Osteocyte (in vitro differentiated cells): ENCODE results near the gene EXOC8. TPM values are rescaled to one million over a fixed set of nuclear protein-coding genes. Genes with fewer than 3 reads are reported as not detected.
"Not testable (repeated sequence)": the region's sequence is repeated elsewhere in the genome, so short reads cannot be mapped to it uniquely, and the experiment has no call there.

ENCODE experiments used
- DNase-seq: peaks from one replicate; pipeline ENCODE4 v3.0.0; 2021; ENCODE audit warnings: mixed read lengths; ENCODE audit not compliant: unreplicated experiment; ENCODE audit errors: extremely low spot score
- H3K27ac Mint-ChIP-seq: one replicate; pipeline ENCODE4 v1.8.0; 2021; ENCODE audit warnings: mild to moderate bottlenecking, mixed read lengths; ENCODE audit not compliant: unreplicated experiment
- H3K27me3 Mint-ChIP-seq: one replicate; pipeline ENCODE4 v1.8.0; 2021; ENCODE audit warnings: mixed read lengths; ENCODE audit not compliant: unreplicated experiment
- H3K36me3 Mint-ChIP-seq: one replicate; pipeline ENCODE4 v1.8.0; 2021; ENCODE audit warnings: mixed read lengths; ENCODE audit not compliant: unreplicated experiment
- H3K4me1 Mint-ChIP-seq: one replicate; pipeline ENCODE4 v1.8.0; 2021; ENCODE audit warnings: mixed read lengths; ENCODE audit not compliant: unreplicated experiment
- H3K4me3 Mint-ChIP-seq: one replicate; pipeline ENCODE4 v1.8.0; 2021; ENCODE audit warnings: mild to moderate bottlenecking, moderate library complexity, mixed read lengths; ENCODE audit not compliant: unreplicated experiment
- H3K9me3 Mint-ChIP-seq: one replicate; pipeline ENCODE4 v1.8.0; 2021; ENCODE audit warnings: mixed read lengths; ENCODE audit not compliant: unreplicated experiment
- total RNA-seq: library from RNA; stranded (reverse); gene quantifications from 2 replicates; pipeline ENCODE4 v1.2.1, GENCODE V29; 2021
- TF ChIP-seq, protein P1 (sequence below): fragments of 200-600 bp; sonication (generic); IDR thresholded peaks from 2 replicates; pipeline ENCODE4 v1.5.0; 2021; ENCODE audit warnings: antibody characterized with exemption, mild to moderate bottlenecking, moderate library complexity

The EXOC8 gene
- total RNA-seq, 1 donor from 2014 or later: 13.4 TPM

DNA sequence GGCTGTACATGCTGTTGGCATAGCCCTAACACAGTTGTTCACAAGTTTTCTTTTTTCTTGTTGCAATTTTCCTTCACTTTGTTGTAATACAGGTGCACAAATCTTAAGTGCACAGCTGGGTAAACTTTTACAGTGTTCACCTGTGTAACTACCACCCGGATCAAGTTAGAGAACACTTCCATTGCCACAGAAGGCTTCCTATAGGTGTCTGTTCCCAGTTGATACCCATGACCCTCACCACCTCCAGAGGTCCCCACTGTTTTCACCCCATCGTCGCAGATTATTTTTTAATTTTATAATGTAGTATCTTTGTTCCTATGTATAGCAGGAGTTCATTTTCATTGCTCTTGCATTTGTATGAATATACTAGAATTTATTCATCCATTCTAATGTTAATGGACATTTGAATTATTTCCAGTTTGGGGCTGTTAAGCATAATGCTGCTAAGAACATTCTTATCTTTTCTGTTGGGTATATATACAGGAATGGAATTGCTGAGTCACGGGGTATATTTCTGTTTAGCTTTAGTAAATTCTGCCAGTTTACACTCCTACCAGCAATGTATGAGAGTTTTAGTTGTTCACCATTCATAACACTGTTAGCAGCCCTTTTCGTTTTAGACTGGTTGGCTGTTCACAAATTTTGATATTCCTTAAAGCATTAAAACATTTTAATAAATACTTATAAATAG is 16.8 kb upstream of the EXOC8 start:
- Mint-ChIP-seq H3K27ac (no peak overlapping the region), H3K27me3 (no peaks in the 10 kb centered on the region), H3K9me3 (no peaks in the 10 kb centered on the region), H3K36me3 (peaks cover 20% of the 10 kb centered on the region), H3K4me3 (no peak overlapping the region), H3K4me1 (peaks cover 10% of the 10 kb centered on the region)
- no peak for DNase-seq
- TF ChIP-seq, protein P1, sequence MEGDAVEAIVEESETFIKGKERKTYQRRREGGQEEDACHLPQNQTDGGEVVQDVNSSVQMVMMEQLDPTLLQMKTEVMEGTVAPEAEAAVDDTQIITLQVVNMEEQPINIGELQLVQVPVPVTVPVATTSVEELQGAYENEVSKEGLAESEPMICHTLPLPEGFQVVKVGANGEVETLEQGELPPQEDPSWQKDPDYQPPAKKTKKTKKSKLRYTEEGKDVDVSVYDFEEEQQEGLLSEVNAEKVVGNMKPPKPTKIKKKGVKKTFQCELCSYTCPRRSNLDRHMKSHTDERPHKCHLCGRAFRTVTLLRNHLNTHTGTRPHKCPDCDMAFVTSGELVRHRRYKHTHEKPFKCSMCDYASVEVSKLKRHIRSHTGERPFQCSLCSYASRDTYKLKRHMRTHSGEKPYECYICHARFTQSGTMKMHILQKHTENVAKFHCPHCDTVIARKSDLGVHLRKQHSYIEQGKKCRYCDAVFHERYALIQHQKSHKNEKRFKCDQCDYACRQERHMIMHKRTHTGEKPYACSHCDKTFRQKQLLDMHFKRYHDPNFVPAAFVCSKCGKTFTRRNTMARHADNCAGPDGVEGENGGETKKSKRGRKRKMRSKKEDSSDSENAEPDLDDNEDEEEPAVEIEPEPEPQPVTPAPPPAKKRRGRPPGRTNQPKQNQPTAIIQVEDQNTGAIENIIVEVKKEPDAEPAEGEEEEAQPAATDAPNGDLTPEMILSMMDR: no peak

DNA sequence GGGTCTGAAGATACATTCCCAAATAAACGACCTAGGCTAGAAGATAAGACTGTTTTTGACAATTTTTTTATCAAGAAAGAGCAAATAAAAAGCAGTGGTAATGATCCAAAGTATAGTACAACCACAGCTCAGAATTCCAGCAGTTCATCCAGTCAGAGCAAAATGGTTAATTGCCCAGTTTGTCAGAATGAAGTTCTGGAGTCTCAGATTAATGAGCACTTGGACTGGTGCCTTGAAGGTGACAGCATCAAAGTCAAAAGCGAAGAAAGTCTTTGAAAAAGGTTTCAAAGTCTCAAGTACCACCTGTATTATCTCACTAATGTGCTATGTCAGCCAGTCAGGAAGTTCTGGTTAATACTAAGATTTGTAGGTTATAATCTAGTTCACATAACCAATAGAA is 15.4 kb upstream of the EXOC8 start:
- peaks cover 10% of the 10 kb centered on the region for H3K4me1 Mint-ChIP-seq
- TF ChIP-seq, protein P1: no peak
- no peak overlapping the region for H3K4me3 Mint-ChIP-seq
- no peaks in the 10 kb centered on the region for H3K27me3 Mint-ChIP-seq
- DNase-seq: no peak
- H3K9me3 Mint-ChIP-seq: no peaks in the 10 kb centered on the region
- H3K27ac Mint-ChIP-seq: no peak overlapping the region
- H3K36me3 Mint-ChIP-seq: peaks cover 23% of the 10 kb centered on the region

DNA sequence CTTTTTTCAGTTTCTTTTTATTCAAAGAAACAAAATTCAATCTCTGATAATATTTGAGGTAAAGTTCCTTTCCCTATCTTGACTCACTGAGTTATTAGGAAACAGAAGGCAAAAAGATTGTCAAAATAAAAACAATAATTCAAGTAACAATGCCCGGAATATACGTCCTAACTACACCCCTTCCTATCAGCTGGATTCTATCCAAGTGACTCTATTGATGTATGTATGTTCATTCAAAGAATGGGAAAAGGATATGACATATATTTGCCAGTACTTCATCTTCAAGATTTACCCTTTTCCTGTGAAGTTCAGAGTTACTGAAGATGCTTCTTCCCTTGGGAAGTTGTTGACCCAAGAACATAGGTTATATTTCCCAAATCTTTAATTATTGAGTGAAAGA is 14.2 kb upstream of the EXOC8 start:
- Mint-ChIP-seq H3K9me3 (no peaks in the 10 kb centered on the region), H3K4me1 (peaks cover 4% of the 10 kb centered on the region), H3K36me3 (peaks cover 24% of the 10 kb centered on the region), H3K4me3 (no peak overlapping the region), H3K27me3 (no peaks in the 10 kb centered on the region), H3K27ac (no peak overlapping the region)
- TF ChIP-seq, protein P1: no peak
- no peak for DNase-seq

DNA sequence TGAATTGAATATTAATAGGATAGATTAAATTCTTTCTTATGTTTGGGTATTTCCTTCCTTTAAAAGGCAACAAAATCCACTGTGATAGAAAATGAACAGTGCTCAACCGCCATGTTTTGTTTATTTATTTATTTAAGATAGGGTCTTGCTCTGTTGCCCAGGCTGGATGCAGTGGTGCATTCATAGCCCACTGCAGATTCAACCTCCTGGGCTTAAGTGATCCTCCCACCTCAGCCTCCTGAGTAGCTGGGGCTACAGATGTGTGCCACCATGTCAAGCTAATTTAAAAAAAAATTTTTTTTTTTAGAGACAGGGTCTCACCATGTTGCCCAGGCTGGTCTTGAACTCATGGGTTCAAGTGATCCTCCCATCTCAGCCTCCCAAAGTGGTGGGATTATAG is 11.2 kb upstream of the EXOC8 start:
- not testable (repeated sequence) for H3K4me1 Mint-ChIP-seq, H3K9me3 Mint-ChIP-seq, H3K4me3 Mint-ChIP-seq, H3K27ac Mint-ChIP-seq, DNase-seq, H3K27me3 Mint-ChIP-seq
- H3K36me3 Mint-ChIP-seq: peaks cover 27% of the 10 kb centered on the region

DNA sequence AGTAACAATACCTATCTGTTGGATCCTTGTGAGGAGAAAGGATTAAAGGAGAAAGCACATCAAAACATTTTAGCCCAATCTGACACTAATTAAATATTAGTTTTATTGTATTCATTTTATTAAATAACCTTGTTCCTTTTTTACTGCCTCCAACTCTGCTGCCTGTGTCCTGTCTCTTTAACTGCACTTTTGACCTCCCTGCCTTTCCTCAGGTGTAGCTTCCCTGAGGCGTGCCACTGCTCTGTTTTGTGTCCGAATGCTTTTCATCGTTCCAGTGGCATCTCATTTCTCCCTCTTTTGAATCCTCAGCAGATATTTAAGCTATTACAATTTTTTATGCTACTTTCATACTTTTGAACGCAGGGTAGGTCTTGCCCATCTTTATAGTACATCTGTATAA is 10.8 kb upstream of the EXOC8 start:
- TF ChIP-seq, protein P1: no peak
- H3K9me3 Mint-ChIP-seq: no peaks in the 10 kb centered on the region
- H3K4me1 Mint-ChIP-seq: no peaks in the 10 kb centered on the region

More for the DNA sequence above, 10.8 kb upstream of the EXOC8 start:
- Mint-ChIP-seq H3K27ac (no peak overlapping the region), H3K4me3 (no peak overlapping the region), H3K36me3 (peaks cover 28% of the 10 kb centered on the region), H3K27me3 (no peaks in the 10 kb centered on the region)
- no peak for DNase-seq
